Fibroblast of villous mesenchyme (primary cell): Measurements from ENCODE around the gene DNAJC18. TPM values are rescaled to one million over a fixed set of nuclear protein-coding genes. Genes with fewer than 3 reads are reported as not detected.
A peak's percentile ranks its signal among the peaks of the same experiment; 100 is the strongest.
"Not testable (repeated sequence)": the region's sequence is repeated elsewhere in the genome, so short reads cannot be mapped to it uniquely, and the experiment has no call there.

Source experiments
- DNase-seq: peaks from one replicate; pipeline ENCODE4 v3.0.0-alpha.2; 2010; ENCODE audit warnings: low read depth
- H3K4me3 ChIP-seq: 2 replicates; pipeline ENCODE4 v1.5.1; 2011; ENCODE audit warnings: low read depth, mild to moderate bottlenecking, low read length
- total RNA-seq: library from RNA; depleted of rRNA; stranded (reverse); fragments of >200 nt; gene quantifications from 2 replicates; pipeline ENCODE4 v1.2.3, GENCODE V29; 2012
- TF ChIP-seq, protein P1 (sequence below): IDR thresholded peaks from 2 replicates; pipeline ENCODE4 v1.5.1; 2012; ENCODE audit warnings: low read depth, mild to moderate bottlenecking, low read length; ENCODE audit not compliant: insufficient read depth

The DNAJC18 gene
- 8.1 and 16.4 TPM in 2 replicates for total RNA-seq

DNA sequence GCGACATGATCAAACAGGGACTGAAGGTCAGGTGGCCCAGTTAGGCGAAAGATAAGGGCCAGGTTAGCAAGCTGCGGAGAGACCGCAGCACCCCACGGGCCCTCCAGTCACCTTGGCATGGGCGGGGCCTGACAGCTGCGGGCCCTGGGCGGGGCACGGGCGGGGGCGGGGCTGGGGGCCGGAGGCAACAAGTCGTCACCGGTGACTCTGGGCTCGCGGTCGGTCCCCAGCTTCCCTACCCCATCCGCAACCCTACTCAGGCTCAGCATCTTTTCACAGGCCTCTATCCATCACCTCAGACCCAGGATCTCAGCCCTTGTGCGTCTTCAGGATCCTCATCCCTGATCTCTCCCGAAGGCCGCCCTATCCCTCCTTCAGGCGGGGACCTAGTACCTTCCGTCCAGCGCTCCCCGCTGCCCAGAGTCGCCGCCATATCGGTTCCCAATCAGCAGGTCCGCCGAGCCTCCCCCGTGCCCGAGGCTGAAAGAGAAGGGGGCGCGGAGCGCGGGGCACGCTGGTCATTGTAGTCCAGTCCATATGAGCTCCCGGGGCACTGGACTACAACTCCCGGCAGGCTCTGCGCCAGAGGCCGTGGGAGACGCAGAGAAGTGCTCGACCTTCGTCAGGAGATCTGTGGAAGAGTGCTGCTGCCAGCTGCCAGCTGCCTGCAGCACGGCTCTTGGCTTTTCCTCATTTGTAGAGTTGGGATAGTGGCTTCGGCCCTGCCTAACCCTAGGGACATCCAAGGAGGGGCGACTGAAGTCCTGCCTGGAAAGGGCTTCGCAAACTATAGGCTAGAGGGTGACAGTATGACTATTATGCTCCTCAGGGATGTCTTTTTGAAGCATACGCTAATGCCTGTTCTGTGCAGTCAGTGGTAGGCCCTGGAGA is at the start of gene DNAJC18:
Gene DNAJC18 (minus strand): TSS at position 513 of the 891 bp plus-strand sequence. CDS start 80 bp downstream, at position 433.
- TF ChIP-seq, protein P1, sequence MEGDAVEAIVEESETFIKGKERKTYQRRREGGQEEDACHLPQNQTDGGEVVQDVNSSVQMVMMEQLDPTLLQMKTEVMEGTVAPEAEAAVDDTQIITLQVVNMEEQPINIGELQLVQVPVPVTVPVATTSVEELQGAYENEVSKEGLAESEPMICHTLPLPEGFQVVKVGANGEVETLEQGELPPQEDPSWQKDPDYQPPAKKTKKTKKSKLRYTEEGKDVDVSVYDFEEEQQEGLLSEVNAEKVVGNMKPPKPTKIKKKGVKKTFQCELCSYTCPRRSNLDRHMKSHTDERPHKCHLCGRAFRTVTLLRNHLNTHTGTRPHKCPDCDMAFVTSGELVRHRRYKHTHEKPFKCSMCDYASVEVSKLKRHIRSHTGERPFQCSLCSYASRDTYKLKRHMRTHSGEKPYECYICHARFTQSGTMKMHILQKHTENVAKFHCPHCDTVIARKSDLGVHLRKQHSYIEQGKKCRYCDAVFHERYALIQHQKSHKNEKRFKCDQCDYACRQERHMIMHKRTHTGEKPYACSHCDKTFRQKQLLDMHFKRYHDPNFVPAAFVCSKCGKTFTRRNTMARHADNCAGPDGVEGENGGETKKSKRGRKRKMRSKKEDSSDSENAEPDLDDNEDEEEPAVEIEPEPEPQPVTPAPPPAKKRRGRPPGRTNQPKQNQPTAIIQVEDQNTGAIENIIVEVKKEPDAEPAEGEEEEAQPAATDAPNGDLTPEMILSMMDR = no peak
- peak within 1 kb of the TSS; percentile 89 for H3K4me3 ChIP-seq
- DNase-seq = peak; percentile 93

DNA sequence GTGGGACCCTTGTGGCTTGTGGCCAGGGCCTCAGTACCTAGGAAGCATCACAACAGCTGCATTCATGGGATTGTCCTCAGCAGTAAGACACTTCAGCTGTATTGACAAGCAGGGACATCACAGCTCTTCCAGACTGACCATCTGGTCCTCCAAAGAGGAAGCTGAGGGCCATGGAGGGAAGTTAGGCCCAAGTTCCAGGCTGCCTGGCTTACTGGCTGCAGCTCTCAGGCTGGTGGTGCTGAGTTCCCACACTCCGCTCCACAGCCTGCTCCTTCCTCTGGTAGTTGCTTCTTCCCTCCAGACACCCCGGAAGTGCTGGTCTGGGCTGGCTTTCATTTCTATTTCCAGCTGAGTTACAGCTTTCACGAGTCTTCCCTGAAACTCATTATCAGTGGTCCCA is 48.9 kb upstream of the DNAJC18 start:
- DNase-seq = no peak
- H3K4me3 ChIP-seq = no peak overlapping the region
- TF ChIP-seq, protein P1 = no peak

DNA sequence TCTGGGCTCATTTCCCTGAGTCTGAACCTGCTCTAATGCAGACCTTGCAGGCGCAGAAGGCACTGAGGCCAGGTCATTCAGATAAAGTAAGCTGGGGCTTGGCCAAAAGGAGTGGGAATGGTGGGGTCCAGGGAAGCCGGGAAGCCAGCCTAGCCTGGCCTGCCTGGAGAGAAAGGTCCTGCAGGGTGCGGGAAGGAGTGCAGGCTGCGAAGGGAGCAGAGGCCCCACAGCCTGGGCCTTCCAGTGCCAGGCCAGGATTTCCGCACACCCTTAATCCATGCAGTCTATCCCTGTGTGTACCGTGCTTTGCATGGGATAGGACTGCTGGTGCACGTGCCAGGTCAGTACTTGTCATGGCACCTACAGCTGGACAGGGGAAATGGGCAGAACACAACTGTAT is 46.9 kb upstream of the DNAJC18 start:
- TF ChIP-seq, protein P1 = no peak
- no peak overlapping the region for H3K4me3 ChIP-seq
- DNase-seq = no peak

DNA sequence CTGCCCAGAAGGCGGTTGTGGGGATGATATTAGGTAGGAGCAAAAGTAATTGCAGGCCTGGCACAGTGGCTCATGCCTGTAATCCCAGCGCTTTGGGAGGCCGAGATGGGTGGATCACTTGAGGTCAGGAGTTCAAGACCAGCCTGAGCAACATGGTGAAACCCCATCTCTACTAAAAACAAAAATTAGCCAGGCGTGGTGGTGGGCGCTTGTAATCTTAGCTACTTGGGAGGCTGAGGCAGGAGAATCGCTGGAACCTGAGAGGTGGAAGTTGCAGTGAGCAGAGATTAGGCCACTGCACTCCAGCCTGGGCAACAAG is 43.5 kb upstream of the DNAJC18 start:
- not testable (repeated sequence) for DNase-seq, H3K4me3 ChIP-seq

DNA sequence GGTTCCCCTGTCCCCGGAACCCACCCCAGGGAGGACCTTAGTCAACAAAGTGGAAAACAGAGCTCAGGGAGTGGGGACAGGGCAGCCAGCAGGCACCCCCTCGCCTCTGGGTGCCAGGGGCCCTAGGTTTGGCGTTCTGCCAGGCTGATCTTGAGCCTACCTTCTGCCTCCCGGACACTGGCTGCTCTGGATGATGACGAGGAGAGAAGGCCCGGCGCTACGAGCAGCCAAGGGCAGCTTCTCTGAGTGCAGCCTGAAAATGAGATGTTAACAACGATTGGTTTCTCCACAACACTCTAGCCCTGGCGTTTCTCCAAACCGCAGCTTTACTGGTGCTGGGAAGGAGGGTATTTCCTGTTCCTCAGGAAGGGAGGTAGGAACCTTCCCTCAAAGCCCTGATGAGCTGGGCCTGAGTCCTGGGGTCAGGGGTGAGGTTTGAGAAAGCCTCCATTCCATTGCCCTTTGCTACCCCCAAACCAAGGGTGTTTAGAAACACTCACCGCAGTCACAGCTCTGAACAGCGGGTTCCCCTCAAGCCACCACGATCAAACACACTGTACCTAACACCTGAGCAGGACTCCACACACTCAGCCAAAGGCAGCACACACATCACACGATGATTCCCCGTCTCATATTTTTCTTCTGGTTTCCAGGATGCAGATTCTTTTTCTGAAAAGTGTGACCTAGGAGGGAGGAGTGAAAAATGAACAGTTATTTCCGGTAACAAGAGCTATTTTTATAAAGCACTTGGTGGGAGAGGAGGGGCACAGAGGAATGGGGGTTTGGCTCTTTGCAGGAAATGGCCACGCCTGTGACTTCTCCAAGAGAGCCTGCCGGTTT is 42.9 kb upstream of the DNAJC18 start, which contains the start of gene STING1:
Gene STING1 (minus strand): TSS at position 709 of the 840 bp plus-strand sequence. CDS start 1,054 bp downstream, outside the sequence.
- DNase-seq = peak; percentile 99
- TF ChIP-seq, protein P1 = no peak
- peak within 1 kb of the TSS; percentile 54 for H3K4me3 ChIP-seq

DNA sequence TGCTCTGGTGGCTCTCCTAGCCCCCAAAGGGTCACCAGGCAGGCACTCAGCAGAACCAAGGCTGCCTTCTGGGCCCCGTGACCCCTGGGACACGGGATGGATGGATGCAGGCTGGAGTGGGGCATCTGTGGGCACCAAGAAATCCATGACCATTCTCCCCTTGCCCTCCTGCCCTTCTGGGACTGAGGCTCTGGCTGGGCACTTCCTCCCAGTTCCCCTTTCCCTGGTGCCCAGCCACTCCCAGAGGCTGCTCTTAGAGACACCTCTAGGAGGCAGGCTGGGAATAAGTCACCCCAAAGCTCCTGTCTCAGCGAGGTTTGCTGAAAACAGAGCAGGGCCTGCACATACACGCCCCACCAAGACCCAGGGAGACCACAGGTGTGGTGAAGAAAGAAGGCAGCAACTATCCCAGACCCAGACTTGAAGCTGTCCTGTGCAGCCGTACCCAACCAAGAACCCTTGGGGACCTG is 42.3 kb upstream of the DNAJC18 start:
- H3K4me3 ChIP-seq = peak overlapping the region; percentile 54
- DNase-seq = peak; percentile 40
- TF ChIP-seq, protein P1 = peak; percentile 34

DNA sequence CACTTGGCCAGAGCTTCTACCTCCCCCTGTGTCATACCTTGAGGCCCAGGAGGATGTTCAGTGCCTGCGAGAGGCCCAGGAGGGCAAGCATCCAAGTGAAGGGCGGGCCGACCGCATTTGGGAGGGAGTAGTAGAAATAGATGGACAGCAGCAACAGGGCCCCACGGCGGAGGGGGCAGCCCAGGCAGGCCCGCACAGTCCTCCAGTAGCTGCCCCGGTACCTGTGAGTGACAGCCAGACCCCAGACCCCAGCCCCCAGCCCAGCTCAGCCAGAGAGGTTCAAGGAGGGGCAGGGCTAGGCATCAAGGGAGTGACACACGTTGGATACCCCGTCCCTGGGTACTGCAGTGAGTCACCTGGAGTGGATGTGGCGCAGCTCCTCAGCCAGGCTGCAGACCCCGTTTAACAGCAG is 41.8 kb upstream of the DNAJC18 start:
- no peak for DNase-seq

DNA sequence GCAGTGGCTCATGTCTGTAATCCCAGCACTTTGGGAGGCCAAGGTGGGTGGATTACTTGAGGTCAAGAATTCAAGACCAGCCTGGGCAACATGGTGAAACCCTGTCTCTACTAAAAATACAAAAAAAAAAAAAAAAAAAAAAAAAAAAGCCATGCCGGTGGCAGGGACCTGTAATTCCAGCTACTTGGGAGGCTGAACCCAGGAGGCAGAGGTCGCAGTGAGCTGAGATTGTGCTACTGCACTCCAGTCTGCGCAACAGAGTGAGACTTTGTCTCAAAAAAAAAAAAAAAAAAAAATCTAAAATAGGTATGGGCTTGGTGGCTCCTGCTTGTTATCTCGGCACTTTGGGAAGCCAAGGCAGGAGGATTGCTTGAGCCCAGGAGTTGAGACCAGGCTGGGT is 40.4 kb upstream of the DNAJC18 start:
- not testable (repeated sequence) for H3K4me3 ChIP-seq, DNase-seq

More for the DNA sequence above, 41.8 kb upstream of the DNAJC18 start:
- peak overlapping the region; percentile 54 for H3K4me3 ChIP-seq
- TF ChIP-seq, protein P1 = no peak

DNA sequence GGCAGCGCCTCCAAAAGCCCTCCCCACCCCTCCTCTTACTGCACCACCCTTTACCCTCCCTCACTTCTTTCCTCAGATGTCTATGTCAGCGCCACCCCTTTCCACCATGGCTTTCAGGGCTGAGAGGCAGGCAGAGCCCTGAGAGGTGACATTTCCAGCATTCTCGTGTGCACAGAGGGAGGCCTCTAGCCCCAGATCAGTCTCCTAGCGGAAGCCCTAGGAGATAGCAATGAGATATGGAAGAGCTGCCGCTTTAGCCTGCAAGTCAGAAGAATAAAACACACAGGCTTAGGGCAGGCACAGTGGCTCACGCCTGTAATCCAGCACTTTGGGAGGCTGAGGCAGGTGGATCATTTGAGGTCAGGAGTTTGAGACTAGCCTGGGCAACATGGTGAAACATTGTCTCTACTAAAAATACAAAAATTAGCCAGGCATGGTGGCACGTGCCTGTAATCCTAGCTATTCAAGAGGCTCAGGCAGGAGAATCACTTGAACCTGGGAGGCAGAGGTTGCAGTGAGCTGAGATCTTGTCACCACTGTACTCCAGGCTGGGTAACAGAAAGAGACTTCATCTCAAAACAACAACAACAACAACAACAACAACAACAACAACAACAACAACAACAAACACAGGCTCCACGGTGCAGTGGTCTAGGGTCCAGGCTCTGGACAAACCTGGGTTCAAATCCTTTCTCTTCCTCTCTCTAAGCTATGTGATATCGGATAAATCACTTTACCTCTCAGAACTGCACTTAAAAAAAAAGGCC is 39.5 kb upstream of the DNAJC18 start:
- not testable (repeated sequence) for H3K4me3 ChIP-seq, DNase-seq
